ENCODE data around the gene CHRM4.

DNA sequence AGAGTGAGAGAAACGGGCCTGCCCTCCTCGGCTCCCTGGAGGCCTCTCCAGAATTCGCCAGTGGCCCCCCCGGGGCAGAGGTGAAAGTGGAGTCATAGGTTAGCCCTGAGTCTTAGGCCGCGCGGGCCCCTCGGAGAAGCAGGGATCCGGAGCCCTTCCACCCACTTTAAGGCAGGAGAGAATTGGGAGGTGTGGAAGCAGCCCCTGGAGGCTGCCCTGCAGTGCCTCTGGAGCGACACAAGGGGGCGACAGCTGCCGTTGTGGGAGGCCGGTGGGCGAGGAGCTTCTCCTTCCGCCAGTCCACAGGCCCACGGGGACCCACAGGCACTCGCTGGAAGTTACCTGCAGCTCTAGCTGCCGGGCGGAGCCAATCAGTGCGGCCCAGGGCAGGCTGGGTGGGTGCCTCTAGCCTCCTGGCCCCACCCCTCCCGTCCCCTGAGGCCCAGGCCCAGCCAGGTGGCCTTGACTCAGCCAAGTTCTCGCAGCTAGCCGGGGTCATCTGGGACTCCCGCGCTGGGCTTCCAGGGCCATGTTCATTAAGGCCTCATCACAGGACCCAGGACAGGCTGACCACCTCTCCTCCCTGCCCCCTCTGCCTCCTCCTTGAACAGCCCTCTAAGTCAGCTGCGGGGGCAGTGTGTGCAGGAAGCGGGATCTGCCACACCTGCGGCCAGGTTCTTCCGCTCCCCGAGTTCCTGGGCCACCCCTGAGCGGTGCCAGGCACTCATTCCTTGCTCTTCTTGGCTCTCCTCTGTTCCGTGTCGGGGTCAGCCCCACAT is 39.3 kb downstream of the CHRM4 start:
- TF ChIP-seq EZH2phosphoT487 (IDR thresholded peaks at IDR 0.05; ENCODE audit: borderline replicate concordance, low read depth, low read length): no peak
- TF ChIP-seq, protein P1, sequence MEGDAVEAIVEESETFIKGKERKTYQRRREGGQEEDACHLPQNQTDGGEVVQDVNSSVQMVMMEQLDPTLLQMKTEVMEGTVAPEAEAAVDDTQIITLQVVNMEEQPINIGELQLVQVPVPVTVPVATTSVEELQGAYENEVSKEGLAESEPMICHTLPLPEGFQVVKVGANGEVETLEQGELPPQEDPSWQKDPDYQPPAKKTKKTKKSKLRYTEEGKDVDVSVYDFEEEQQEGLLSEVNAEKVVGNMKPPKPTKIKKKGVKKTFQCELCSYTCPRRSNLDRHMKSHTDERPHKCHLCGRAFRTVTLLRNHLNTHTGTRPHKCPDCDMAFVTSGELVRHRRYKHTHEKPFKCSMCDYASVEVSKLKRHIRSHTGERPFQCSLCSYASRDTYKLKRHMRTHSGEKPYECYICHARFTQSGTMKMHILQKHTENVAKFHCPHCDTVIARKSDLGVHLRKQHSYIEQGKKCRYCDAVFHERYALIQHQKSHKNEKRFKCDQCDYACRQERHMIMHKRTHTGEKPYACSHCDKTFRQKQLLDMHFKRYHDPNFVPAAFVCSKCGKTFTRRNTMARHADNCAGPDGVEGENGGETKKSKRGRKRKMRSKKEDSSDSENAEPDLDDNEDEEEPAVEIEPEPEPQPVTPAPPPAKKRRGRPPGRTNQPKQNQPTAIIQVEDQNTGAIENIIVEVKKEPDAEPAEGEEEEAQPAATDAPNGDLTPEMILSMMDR (conservative IDR thresholded peaks at IDR 0.05; ENCODE audit: low read length): peak; percentile 89
